H1 (cell line): ENCODE measurements around the gene SLC12A7. TPM values are rescaled to one million over a fixed set of nuclear protein-coding genes. Genes with fewer than 3 reads are reported as not detected.

ENCODE experiments used
- CTCF ChIP-seq, 3 experiments: IDR thresholded peaks; 1 replicate in 2 of 3; 2 replicates in 1 of 3; pipeline versions ENCODE4 v1.5.1 to v1.6.1; 2011; ENCODE audit warnings: low read length in 3 of 3, mild to moderate bottlenecking in 3 of 3, inconsistent platforms in 2 of 3, low read depth in 1 of 3, moderate library complexity in 1 of 3; ENCODE audit not compliant: insufficient read depth in 1 of 3; ENCODE audit errors: control extremely low read depth in 1 of 3
- RNF2 ChIP-seq: fragments of 200-900, 300-1000 bp; sonication (generic); IDR thresholded peaks from 2 replicates; pipeline ENCODE4 v1.7.1; 2016; ENCODE audit warnings: borderline replicate concordance, low read depth, mild to moderate bottlenecking, antibody characterized with exemption, low read length; ENCODE audit not compliant: poor library complexity, severe bottlenecking; ENCODE audit errors: missing control alignments
- TCF12 ChIP-seq: IDR thresholded peaks from 2 replicates; pipeline ENCODE4 v1.6.1; 2011; ENCODE audit warnings: low read depth, mild to moderate bottlenecking, low read length
- TEAD4 ChIP-seq: IDR thresholded peaks from 2 replicates; pipeline ENCODE4 v1.6.1; 2012; ENCODE audit warnings: low read depth, low read length, inconsistent platforms, mixed read lengths
- polyA plus RNA-seq, 7 experiments: library from polyadenylated mRNA; depleted of rRNA in 3 of 7; stranded (reverse) in 5 of 7; unstranded in 2 of 7; fragments of >200 nt in 5 of 7; fragments of 200-250 nt in 2 of 7; gene quantifications; 1 replicate in 5 of 7; 2 replicates in 1 of 7; 4 replicates in 1 of 7; pipeline versions ENCODE4 v1.2.1 to v1.2.3, GENCODE V29; 2011 to 2013; ENCODE audit warnings: missing spikeins in 2 of 7, mixed read lengths in 2 of 7
- total RNA-seq: library from RNA; stranded (reverse); fragmentation: NEBNext Ultra II Directional; extraction: Animal tissue kit (Norgen Biotek cat#: 25700); gene quantifications from 2 replicates; pipeline ENCODE4 v1.2.1, GENCODE V29; 2021

The SLC12A7 gene
- total and polyA plus RNA-seq, 2 of the 8 experiments (the other 6 are each of a cell fraction or from before 2014, with no cell fraction given) = 23.5 to 39.7 TPM

- TF ChIP-seq CTCF (IDR thresholded peaks at IDR 0.05; ENCODE audit: control extremely low read depth in 1 of 3, insufficient read depth in 1 of 3, low read depth in 1 of 3, low read length in 3 of 3) = peak in 2 of 3 experiments; percentile 81 to 96; a peak in 3 of 4 replicates
- peak; percentile 80; the same call in 1 of the 2 replicates for TF ChIP-seq TCF12
- peak; percentile 63; the same call in 1 of the 2 replicates for TF ChIP-seq TEAD4
- TF ChIP-seq RNF2 = no peak
Observed at GRCh38 chr5:1011226-1011631, 100.6 kb downstream of the SLC12A7 start (continued).
